ENCODE data around the gene GCKR. TPM values are rescaled to one million over a fixed set of nuclear protein-coding genes. Genes with fewer than 3 reads are reported as not detected.

GCKR gene
- total RNA-seq, 1 experiment from 2014 or later = not detected

GRCh38 chr2:27571681-27572080 lies 75.0 kb downstream of the GCKR start:
- no peaks in the 10 kb centered on the region for H3K4me1 ChIP-seq (ENCODE audit: insufficient read depth, low read length, poor library complexity, severe bottlenecking)
- no peak overlapping the region for H3K4me3 ChIP-seq (ENCODE audit: low read depth, low read length, poor library complexity, severe bottlenecking)
- no peak overlapping the region for H3K27ac ChIP-seq (ENCODE audit: low read depth, low read length, poor library complexity, severe bottlenecking)
- H3K9me3 ChIP-seq (ENCODE audit: low read depth, low read length, poor library complexity, severe bottlenecking) = no peaks in the 10 kb centered on the region
- no peaks in the 10 kb centered on the region for H3K36me3 ChIP-seq (ENCODE audit: insufficient read depth, low read length, poor library complexity, severe bottlenecking)
- no TSS peak for BruUV-seq (replicated peaks)
- ChIA-PET CTCF (no interaction called here), POLR2A (ENCODE audit: low non-redundant PET) (no interaction called here)
- DNase-seq (ENCODE audit: low spot score) = no peak
- H3K27me3 ChIP-seq (replicated peaks; ENCODE audit: insufficient read depth, low read depth, low read length, poor library complexity) = peaks cover 3% of the 10 kb centered on the region
- intact Hi-C loops (cut with micrococcal nuclease; ENCODE audit: unreplicated experiment) = no loop called here
- TF ChIP-seq EZH2 (IDR thresholded peaks at IDR 0.05; ENCODE audit: borderline replicate concordance, low read depth, low read length, poor library complexity, severe bottlenecking) = no peak
- TF ChIP-seq, protein P1, sequence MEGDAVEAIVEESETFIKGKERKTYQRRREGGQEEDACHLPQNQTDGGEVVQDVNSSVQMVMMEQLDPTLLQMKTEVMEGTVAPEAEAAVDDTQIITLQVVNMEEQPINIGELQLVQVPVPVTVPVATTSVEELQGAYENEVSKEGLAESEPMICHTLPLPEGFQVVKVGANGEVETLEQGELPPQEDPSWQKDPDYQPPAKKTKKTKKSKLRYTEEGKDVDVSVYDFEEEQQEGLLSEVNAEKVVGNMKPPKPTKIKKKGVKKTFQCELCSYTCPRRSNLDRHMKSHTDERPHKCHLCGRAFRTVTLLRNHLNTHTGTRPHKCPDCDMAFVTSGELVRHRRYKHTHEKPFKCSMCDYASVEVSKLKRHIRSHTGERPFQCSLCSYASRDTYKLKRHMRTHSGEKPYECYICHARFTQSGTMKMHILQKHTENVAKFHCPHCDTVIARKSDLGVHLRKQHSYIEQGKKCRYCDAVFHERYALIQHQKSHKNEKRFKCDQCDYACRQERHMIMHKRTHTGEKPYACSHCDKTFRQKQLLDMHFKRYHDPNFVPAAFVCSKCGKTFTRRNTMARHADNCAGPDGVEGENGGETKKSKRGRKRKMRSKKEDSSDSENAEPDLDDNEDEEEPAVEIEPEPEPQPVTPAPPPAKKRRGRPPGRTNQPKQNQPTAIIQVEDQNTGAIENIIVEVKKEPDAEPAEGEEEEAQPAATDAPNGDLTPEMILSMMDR (conservative IDR thresholded peaks at IDR 0.05; ENCODE audit: low read depth, low read length) = no peak

- Histone ChIP-seq H3K9me3 (ENCODE audit: low read depth, low read length, poor library complexity, severe bottlenecking) (peaks cover 3% of the 10 kb centered on the region), H3K27ac (ENCODE audit: low read depth, low read length, poor library complexity, severe bottlenecking) (no peak overlapping the region), H3K4me1 (ENCODE audit: insufficient read depth, low read length, poor library complexity, severe bottlenecking) (no peaks in the 10 kb centered on the region), H3K27me3 (replicated peaks; ENCODE audit: insufficient read depth, low read depth, low read length, poor library complexity) (no peaks in the 10 kb centered on the region), H3K36me3 (ENCODE audit: insufficient read depth, low read length, poor library complexity, severe bottlenecking) (no peaks in the 10 kb centered on the region), H3K4me3 (ENCODE audit: low read depth, low read length, poor library complexity, severe bottlenecking) (no peak overlapping the region)
- no TSS peak for BruUV-seq (replicated peaks)
- TF ChIP-seq, protein P1 (conservative IDR thresholded peaks at IDR 0.05; ENCODE audit: low read depth, low read length) = no peak
- no peak for TF ChIP-seq EZH2 (IDR thresholded peaks at IDR 0.05; ENCODE audit: borderline replicate concordance, low read depth, low read length, poor library complexity, severe bottlenecking)
- intact Hi-C loops (cut with micrococcal nuclease; ENCODE audit: unreplicated experiment) = no loop called here
- no peak for DNase-seq (ENCODE audit: low spot score)
- POLR2A ChIA-PET (ENCODE audit: low non-redundant PET) = no interaction called here
- CTCF ChIA-PET = no interaction called here
Measured at GRCh38 chr2:27572439-27572838, 75.8 kb downstream of the GCKR start.

DNA sequence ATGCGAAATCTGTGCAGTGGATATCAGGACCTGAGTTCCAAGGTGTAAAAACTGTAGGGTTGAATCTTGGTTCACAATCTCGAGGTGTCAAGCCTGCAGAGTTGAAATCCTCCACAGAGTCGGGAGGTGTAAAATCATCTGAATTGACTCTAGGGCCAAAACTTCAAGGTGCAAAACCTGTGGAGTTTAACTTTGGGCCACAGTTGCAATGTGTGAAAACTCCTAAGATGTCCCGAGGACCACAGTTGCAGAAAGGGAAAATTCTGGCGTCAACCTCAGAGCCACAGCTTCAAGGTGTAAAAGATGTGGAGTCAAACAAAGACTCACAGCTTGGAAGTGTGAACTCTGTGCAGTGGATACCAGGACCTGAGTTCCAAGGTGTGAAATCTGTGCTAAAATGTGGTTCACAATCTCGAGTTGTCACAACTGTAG lies 76.4 kb downstream of the GCKR start:
- POLR2A ChIA-PET (ENCODE audit: low non-redundant PET) = no interaction called here
- Histone ChIP-seq H3K9me3 (ENCODE audit: low read depth, low read length, poor library complexity, severe bottlenecking) (peaks cover 6% of the 10 kb centered on the region), H3K27ac (ENCODE audit: low read depth, low read length, poor library complexity, severe bottlenecking) (no peak overlapping the region), H3K4me1 (ENCODE audit: insufficient read depth, low read length, poor library complexity, severe bottlenecking) (no peaks in the 10 kb centered on the region), H3K27me3 (replicated peaks; ENCODE audit: insufficient read depth, low read depth, low read length, poor library complexity) (no peaks in the 10 kb centered on the region), H3K36me3 (ENCODE audit: insufficient read depth, low read length, poor library complexity, severe bottlenecking) (no peaks in the 10 kb centered on the region), H3K4me3 (ENCODE audit: low read depth, low read length, poor library complexity, severe bottlenecking) (no peak overlapping the region)
- BruUV-seq (replicated peaks) = no TSS peak
- TF ChIP-seq, protein P1 (conservative IDR thresholded peaks at IDR 0.05; ENCODE audit: low read depth, low read length) = no peak
- TF ChIP-seq EZH2 (IDR thresholded peaks at IDR 0.05; ENCODE audit: borderline replicate concordance, low read depth, low read length, poor library complexity, severe bottlenecking) = no peak
- CTCF ChIA-PET = no interaction called here
- intact Hi-C loops (cut with micrococcal nuclease; ENCODE audit: unreplicated experiment) = no loop called here
- DNase-seq (ENCODE audit: low spot score) = no peak

Other genes with a start within 250 kb of the GCKR start
- gene SLC30A3, start 233.8 kb upstream of the GCKR start, total RNA-seq (2021) = 45.0 and 45.6 TPM in 2 replicates
- 2.4 and 2.7 TPM in 2 replicates for gene DNAJC5G, start 221.4 kb upstream of the GCKR start, total RNA-seq (2021)
- 2.2 and 2.8 TPM in 2 replicates for gene TRIM54, start 214.4 kb upstream of the GCKR start, total RNA-seq (2021)
- 0.64 and 0.68 TPM in 2 replicates for gene UCN, start 188.4 kb upstream of the GCKR start, total RNA-seq (2021)
- gene MPV17, start 173.7 kb upstream of the GCKR start, total RNA-seq (2021) = 63.4 and 66.3 TPM in 2 replicates
- gene GTF3C2, start 140.1 kb upstream of the GCKR start, total RNA-seq (2021) = 85.7 and 89.3 TPM in 2 replicates
- gene EIF2B4, start 126.5 kb upstream of the GCKR start, total RNA-seq (2021) = 68.8 and 74.7 TPM in 2 replicates
- gene SNX17, start 126.2 kb upstream of the GCKR start, total RNA-seq (2021) = 109 and 110 TPM in 2 replicates
- gene ZNF513, start 116.1 kb upstream of the GCKR start, total RNA-seq (2021) = 21.3 and 22.3 TPM in 2 replicates
- 147 and 155 TPM in 2 replicates for gene PPM1G, start 87.2 kb upstream of the GCKR start, total RNA-seq (2021)
- 86.3 and 93.0 TPM in 2 replicates for gene NRBP1, start 68.2 kb upstream of the GCKR start, total RNA-seq (2021)
- gene KRTCAP3, start 54.5 kb upstream of the GCKR start, total RNA-seq (2021) = 2.6 and 3.4 TPM in 2 replicates
- 42.2 and 50.4 TPM in 2 replicates for gene IFT172, start 7.1 kb upstream of the GCKR start, total RNA-seq (2021)
- 1.3 and 3.1 TPM in 2 replicates for gene FNDC4, start 1.6 kb upstream of the GCKR start, total RNA-seq (2021)
- 61.3 TPM in 2 replicates for gene ZNF512, start 86.2 kb downstream of the GCKR start, total RNA-seq (2021)
- gene CCDC121, start 132.2 kb downstream of the GCKR start, total RNA-seq (2021) = 3.3 and 4.4 TPM in 2 replicates
- gene GPN1, start 132.2 kb downstream of the GCKR start, total RNA-seq (2021) = 49.8 and 61.1 TPM in 2 replicates
- gene SUPT7L, start 166.8 kb downstream of the GCKR start, total RNA-seq (2021) = 33.1 and 34.0 TPM in 2 replicates
- 29.7 and 30.4 TPM in 2 replicates for gene SLC4A1AP, start 167.1 kb downstream of the GCKR start, total RNA-seq (2021)

Data from A673 (cell line).